HK-2 (cell line): Measurements from ENCODE around the gene IMMP2L.

Experiments used
- DNase-seq: peaks from one replicate; pipeline ENCODE4 v3.0.0-alpha.2; 2018; ENCODE audit not compliant: unreplicated experiment

IMMP2L gene

DNA sequence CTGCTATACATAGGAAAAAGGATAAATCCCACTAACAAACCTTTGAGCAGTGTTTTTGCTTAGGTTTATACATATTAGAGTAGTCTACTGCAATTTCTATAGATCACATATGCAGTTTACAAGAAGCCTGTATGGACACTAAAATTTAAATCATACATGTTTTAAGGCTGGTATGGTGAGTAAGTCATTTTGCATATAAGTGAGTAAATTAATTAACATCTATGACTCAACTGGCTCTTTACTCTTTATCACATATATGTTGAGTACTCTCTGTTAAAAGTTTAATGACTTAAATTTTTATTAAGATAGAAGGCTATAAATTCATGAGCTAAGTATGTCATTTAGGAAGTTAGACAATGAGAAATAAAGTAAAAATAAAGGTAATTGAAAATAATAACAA is 402.0 kb downstream of the IMMP2L start:
- DNase-seq = no peak

DNA sequence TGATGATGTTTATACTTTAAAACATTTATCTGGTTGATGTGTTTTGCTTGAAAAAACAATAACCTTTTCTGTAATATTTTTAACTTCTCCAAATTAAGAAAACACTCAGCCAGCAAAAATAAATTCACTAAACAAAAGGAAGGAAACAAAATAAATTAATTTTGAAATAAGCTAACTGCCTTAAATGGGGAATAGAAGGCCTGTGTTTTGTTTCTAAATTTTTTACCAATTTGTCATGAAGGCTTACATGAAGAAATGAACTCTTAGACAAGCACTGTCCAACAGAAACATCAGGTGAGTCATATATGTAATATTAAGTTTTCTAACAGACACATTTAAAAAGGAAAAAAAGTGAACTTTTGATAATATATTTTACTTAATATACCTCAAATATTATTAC is 402.9 kb downstream of the IMMP2L start:
- DNase-seq = no peak

DNA sequence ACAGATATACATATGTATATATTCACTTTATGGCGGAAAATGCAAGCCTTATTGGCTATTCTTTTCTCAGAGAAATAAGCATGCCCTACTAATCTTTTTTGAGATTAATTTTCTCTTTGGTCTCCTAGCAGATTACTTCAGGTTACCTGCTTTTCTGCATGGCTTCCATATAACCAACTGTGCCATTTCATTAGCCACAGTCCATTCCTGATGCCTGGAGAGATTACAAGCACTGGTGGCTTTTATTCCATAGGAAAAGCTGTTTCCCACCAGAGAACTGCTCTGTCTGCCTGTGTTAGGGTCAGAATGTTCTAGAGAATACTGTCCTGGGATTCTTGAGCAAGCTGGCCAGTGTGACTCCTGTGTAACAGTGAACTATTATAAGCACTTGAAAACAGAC is 411.6 kb downstream of the IMMP2L start:
- DNase-seq = no peak

DNA sequence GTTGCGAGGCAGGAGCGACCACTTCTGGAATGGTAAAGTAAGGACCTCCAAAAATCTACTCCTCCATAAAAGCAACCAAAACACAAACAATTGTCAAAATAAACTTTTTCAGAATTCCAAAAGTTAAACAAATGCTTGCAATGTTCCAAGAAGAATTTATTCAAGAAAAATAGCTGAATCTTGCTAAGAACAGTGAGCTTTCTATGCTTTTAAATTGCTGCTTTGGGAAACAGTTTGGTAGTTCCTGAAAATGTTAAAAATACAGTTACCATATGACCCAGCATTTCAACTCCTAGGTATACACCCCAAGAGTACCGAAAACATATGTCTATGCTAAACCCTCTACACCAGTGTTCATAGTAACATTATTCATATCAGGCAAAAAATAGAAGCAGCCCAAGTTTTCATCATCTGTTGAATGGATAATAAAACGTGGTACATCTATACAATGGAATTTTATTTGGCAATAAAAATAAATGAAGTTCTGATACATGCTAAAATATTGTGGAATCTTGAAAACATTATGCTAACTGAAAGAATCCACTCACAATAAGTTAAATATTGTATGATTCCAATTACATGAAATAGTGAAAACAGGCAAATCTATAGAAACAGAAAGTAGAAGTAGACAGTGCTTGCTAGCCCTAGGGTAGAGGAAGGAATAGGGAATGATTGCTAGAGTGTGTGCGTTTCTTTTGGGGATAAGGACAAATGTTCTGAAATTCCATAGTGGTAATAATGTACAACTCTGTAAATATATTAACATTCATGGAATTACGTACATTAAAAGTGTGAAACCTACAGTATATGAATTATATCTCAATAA is 414.4 kb downstream of the IMMP2L start:
- DNase-seq = no peak

DNA sequence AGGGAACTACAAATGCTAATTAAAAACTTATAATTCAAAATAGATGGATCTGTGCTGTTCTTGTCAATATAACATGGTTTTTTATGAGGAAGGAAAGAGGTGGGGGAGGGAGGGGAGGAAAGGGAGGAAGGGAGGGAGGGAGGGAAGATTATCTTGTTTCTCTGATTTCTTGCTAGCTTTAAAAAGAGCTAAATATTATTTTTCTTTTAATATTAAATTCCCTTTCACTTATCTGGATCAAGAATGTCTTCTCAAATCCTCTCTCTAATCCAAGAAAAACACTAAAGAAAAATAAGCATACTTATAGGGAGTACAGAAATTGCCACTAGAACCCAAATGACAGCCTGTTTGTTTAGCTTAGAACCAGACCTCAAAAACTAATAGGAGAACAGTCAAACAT is 416.2 kb downstream of the IMMP2L start:
- DNase-seq = no peak

DNA sequence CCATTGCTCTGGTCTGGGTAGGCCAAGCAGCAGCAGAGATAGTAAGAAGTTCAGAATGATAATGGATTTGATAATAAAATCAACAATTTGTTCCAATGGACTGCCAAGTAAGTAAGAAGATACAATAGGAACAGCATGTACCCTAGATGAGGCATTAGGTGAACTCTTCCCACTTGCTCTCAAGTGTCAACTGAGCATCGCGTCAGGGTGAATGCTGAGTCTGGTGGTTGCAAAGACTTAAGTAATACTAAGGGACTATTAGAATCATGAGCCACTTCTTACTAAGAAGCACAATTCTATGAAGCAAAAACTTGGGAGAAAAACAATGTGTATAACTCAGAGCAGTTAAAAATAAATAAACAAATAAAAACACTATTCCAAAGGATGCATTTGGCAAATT is 416.8 kb downstream of the IMMP2L start:
- no peak for DNase-seq

DNA sequence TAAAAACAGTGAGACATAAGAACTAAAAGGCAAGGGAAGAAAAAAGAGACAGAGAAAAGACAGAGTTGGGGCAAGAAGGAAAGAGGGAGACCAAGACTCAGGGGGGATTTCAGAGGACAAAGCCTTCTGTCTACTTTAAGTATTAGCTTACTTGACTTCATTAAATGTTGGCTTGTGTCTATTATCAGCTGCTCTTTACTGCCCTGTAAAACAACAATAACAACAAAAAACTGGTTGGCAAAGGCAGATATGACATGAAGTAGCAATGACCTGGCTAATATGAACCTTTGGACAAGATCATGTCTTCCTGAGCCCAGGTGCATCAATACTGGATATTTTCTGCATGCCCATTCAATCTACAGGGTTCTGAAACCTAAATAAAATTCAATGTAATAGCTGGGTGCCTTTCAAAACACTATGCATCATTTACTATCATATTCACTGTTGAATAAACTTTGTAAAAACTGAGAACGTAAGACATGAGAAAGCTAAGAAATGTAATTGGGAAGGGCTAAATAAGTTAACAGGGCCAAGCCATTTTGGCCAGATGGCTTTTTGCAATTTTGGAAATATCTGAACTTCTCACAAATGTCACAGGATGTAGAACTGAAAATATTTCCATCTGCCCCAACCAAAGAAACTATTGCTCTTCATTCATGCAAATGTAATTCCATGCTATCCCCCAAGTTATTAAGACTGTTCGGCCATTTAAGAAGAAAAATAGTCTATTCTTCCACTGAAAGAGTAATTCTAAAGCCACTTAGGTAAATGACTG is 422.0 kb downstream of the IMMP2L start:
- DNase-seq = no peak

DNA sequence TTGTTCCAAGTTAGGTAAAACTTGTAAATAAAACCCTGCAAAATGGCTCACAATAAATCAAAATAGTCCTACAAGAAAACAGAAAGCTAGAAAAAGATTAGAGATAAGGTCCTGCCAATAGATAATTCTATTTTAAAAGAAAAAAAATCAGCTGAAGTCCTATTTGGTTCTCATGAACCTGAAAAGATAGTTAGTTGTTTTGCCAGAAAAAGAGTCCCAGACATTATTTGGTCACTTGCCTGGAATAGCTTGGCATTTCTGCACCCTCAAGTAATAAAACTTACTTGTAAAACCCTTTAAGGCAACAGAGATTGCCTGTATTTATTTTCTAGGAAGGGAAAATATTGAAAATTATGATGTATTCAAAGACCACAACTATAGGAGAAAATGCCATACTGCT is 423.7 kb downstream of the IMMP2L start:
- DNase-seq = no peak

DNA sequence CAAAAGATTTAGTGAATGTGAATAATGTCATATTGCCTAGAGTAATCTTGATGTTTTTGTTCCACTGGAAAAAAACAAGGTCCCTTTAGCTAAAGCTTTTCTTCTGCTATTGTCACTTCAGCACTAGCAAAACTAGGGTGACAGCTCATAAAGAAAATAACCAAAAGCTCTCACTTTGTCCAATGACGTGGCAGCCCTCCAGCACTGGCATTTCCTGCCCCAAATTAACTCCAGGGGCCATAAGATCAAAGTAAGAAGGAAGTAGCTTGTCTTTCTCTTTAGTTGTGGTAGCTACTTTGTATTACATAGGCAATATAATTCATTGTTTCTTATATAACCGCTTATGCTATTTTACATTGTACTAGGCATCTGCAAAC is 424.1 kb downstream of the IMMP2L start:
- DNase-seq = peak; percentile 4

DNA sequence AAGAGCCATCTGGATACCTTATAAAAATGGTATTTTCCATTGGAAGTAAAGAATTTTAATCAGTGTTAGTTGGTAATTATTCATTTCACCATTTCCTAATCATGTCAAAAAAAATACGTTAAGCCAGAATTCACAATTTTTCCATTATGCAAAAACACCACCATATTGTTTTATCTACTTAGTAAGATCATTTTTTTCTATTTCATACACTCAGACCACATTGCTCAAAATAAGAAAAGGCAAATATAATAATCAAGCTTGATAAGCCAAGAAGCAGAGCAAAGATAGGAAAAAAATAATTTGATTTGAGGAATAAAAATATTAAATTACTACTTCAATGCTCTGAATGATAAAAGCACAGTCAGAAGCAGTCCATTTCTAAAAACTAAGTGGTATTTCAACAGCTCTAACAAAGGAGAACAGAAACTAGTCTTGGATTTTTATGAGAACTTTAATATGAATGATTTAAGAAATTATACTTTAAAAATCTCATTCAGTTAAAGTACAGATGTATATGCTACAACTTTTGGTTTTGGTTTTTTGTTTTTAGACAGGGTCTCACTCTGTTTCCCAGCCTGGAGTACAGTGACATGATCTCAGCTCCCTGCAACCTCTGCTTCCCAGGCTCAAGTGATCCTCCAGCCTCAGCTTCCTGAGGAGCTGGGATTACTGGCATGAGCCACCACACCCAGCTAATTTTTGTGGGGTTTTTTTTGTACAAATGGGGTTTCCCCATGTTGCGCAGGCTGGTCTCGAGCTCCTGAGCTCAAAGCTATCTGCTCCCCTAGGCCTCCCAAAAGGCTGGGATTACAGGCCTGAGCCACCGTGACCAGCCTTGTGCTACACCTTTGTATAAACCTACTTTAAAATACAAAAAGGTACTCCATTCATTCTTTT is 424.7 kb downstream of the IMMP2L start:
- DNase-seq = no peak

DNA sequence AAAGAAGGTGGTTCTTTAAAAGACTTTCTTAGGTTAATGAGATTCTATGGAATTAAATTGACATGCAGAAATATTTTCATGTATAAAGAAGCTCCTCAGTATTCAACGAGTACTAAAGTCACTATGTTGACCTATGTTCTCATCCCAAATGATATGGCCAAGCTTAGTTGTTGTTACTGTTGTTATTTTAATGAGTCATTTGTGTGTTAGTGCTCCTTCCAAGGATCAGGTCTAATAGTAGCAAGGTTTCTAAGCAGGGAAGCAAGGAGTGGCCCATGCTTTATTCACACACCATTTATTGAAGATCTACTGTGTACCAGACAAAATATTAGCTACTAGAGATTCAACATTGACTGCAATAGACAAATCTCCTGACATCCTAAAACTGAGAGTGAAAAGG is 429.5 kb downstream of the IMMP2L start:
- no peak for DNase-seq

DNA sequence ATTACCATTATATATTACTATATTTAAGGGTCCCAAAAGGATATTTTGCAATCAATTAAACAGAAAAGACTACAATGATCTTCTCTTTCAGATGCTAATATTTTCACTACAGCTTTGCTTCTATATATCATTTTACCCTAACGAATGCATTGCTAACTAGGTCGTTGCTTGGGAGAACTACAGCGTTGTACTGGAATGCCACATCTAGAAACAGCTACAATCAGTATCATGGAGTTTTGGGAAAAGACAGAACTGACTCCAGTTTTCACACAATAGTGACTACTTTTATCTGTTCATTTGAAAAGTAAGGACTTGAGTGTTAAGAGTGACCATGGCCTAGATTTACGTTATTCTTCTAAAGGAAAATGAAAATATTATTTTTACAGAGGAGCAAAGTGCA is 432.9 kb downstream of the IMMP2L start:
- no peak for DNase-seq

DNA sequence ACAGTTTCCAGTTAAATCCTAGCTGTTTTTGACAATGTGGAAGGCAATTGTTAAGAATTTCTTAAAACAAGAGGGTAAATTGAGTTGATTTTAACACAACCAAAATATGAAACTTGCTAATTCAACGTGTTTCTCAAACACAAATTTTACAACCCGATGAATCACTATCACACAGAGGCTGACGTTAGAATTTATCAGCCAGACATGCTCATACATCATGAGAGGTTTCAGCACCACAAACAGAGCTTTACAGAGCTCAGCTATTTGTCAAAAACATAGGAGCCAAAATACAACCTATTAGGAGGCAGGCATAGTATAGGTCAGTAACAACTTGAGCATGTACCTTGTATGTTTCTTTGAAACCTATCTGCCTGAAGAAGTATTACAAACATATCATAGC is 435.3 kb downstream of the IMMP2L start:
- DNase-seq = no peak

DNA sequence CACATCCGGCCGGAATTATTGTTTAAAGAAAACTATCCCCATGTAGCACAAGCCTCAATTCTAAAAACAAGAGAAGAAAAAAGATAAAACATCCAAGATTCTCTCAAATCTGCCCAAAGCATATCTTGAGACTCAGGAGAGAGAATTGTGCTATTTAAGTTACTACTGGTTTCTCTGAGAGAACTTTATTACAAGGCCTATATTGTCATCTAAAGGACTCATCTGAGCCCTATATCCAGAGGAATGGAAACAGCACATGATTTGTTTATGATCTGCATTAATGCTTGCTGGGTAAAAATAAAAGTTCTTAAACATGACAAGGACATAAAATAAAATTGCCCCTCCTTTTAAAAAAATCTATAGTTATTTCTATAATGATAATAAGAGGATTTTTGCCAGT is 446.3 kb downstream of the IMMP2L start:
- no peak for DNase-seq

DNA sequence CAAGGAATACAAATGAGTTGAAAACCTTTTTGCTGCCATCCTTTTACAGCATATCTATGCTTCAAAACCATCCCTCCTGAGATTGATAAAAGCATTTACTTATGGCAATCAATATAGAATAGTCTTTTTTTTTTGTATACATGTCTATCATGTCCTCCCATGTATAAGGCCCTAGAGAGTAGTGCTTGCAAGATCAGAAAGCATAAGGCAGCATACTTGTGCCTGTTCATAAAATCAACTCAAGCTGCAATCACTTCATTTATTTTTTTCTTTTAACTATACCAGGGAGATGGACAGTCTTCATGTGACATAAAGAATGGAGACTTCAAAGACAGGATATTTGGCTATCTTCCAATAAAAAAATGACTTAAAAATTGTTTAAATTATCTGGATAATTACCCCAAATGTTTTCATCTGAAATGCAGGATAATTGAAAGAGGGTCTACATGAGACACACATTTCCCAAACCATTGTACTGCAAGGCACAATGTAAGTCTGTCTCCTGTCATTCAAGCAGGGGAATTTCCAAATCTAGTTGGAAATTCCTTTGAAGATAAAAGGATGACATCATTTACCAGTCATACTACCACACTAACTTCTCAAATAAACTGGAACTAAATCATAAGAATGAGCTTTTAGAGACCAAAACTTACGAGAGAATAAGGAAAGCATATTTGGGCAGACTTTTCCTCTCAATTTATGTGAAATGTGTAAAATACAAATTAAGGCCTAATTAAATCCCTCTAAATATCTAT is 448.9 kb downstream of the IMMP2L start:
- DNase-seq = no peak

DNA sequence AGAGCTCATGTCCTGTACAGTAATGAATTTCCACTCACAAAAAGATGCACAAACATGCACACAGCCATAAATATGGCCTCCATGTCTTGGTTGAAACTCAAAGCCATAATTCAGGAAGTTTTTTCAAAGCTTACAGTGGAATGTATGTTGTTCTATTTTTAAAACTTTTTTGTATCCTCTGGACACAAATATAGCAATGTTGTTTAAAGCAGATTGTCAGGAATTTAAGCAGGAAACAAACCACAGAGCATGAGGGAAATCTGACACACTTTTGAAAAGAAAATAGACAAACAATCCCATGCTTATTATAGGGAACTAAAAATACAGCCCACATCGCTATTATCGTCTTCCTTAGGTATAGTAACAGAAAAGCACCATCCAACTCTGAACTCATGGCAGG is 449.9 kb downstream of the IMMP2L start:
- DNase-seq = no peak

DNA sequence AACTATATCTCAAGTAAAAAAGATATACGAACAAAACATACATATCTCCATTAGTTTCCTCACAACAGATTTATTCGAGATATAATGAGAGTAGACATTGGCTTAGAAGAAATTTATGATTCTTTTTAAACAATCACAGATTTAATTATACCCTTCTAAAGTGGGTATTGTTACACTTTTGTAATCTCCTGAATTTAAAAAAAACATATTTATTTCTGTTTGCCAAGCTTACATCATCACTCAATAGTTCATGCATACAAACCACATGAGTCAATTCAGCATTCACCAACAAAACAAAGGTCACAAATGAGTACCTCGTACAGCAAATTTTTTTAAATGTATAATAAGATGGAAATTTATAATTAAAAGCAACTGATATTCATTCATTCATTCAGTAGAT is 453.8 kb downstream of the IMMP2L start:
- DNase-seq = no peak

DNA sequence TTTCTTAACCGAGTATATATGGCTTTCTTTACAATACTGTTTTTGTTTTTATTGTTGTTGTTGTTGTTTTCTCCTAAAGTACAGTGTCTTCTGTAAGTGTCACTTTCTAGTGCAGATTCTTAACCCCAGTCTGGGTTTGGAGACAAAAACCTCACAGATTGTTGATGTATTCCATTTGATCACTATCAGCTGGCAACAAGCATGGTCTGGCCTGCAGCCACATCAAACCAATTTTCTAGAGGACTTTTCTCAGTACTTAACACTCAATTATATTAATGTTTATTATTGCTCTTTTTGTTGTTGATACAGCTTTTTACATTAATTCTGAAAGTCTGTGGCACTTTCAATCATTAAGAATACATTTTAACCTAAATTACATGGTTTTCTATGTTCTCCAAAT is 454.3 kb downstream of the IMMP2L start:
- no peak for DNase-seq

DNA sequence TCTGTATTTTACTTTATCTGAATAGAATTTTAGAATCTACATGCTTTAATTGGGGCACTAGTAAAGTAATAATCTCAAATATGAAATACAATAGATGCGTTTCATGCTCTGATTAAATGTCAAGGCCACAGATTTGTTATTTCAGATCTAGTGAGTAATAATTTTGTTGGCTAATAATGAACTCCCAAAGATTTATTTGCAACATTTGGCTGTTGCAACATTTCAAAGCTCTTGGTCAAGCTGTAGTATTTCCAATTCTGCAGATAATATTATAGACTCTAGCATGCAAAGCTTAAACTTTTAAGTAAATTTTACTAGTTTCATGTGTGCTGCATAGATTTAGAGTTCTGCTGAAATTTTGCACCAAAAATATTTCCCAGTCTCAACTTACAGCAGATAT is 454.7 kb downstream of the IMMP2L start:
- no peak for DNase-seq

DNA sequence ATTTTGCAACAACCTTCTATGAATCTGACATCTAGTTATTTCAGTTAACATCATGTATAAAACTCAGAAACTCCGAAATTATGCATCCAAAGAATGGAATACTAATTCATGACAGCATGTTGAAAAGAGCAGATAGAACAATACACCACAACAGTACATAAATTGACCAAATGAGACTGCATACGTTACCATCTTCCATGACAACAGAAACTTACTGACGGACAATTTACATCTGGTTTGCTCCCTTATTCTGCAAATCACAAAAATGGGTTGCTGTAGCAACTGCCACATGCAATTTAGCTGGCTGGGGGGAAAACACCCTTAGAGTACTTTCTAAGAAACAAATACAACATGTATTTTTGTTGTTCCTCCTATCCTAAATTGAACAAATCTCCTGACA is 457.0 kb downstream of the IMMP2L start:
- DNase-seq = no peak

DNA sequence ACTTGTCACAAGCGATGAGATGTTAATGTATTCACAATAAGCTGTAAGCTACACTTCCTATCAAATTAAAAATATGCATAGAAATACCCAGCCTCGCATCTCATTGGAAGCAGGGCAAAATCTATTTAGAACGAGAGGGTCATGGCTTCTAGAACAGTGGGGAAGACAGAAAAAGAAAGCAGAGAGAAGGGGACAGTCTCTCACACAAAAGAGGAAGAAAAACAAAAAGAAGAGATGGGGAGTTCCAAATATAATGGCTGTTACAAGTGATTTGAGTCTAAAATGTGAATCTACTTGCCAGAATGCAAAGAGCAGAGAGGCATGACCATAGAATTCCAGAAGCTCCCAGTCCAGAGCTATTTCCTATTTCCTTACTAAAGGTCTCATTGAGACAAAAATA is 457.6 kb downstream of the IMMP2L start:
- DNase-seq = no peak
